HCT116 (cell line): Measurements from ENCODE around the gene SCARB1. TPM values are rescaled to one million over a fixed set of nuclear protein-coding genes. Genes with fewer than 3 reads are reported as not detected.

ENCODE experiments used
- ATAC-seq: fragments of 200-7000 bp; cut with Tn5 transposase; 2 replicates; pipeline ENCODE4 v1.9.1; 2020; ENCODE audit warnings: mild to moderate bottlenecking, moderate library complexity
- BruUV-seq: library from RNA; stranded (reverse); fragments of 400-500 nt; replicated peaks from 2 replicates; lab custom pipeline; 2021; lab: Mats Ljungman, UMichigan
- CTCF ChIA-PET: fragments of 300-600 bp; sonication (Branson Sonifier 250); formaldehyde crosslinking; loops from one replicate; lab custom pipeline; 2021; ENCODE audit warnings: antibody characterized with exemption; lab: Charles Lee
- POLR2A ChIA-PET: fragments of 300-600, 350-600 bp; sonication (Branson Sonifier 250); formaldehyde crosslinking; loops from one replicate; lab custom pipeline; 2021; ENCODE audit warnings: antibody characterized with exemption; lab: Charles Lee
- RAD21 ChIA-PET, 2 experiments: fragments of 300-600 bp; sonication (Branson Sonifier 250); formaldehyde crosslinking; loops; one replicate each; lab custom pipeline; 2023; ENCODE audit warnings: low total read pairs in 2 of 2; ENCODE audit not compliant: uncharacterized antibody in 2 of 2, unreplicated experiment in 2 of 2, low non-redundant PET in 1 of 2; lab: Charles Lee
- DNase-seq: peaks from one replicate; pipeline ENCODE4 v3.0.0-alpha.2; 2010; ENCODE audit warnings: low read depth, low spot score
- H2AFZ ChIP-seq: fragments of 200-600 bp; shearing (Covaris generic), sonication (generic); 2 replicates; pipeline ENCODE4 v1.6.1; 2017; ENCODE audit warnings: low read depth, mixed run types, mixed read lengths, antibody characterized with exemption, low read length; ENCODE audit not compliant: poor library complexity, severe bottlenecking
- H3K27ac ChIP-seq: 2 replicates; pipeline ENCODE4 v1.5.1; 2012; ENCODE audit warnings: low read depth, low read length
- H3K27me3 ChIP-seq: fragments of 200-600 bp; sonication (generic); 2 replicates; pipeline ENCODE4 v1.6.1; 2016; ENCODE audit warnings: mixed run types, low read length, mixed read lengths; ENCODE audit not compliant: insufficient read depth
- H3K36me3 ChIP-seq, 2 experiments: fragments of 200-500 bp in 1 of 2; fragments of 200-600 bp in 1 of 2; sonication (Bioruptor generic) in 1 of 2; sonication (generic) in 1 of 2; 2 replicates each; pipeline versions ENCODE4 v1.5.1 to v1.6.1; 2014 to 2016; ENCODE audit warnings: low read length in 2 of 2, inconsistent platforms in 1 of 2, mixed read lengths in 1 of 2, mixed run types in 1 of 2; ENCODE audit not compliant: insufficient read depth in 2 of 2, control insufficient read depth in 1 of 2
- H3K4me1 ChIP-seq, 2 experiments: fragments of 200-600 bp in 1 of 2; sonication (generic) in 1 of 2; 2 replicates each; pipeline versions ENCODE4 v1.5.1 to v1.6.1; 2012 to 2017; ENCODE audit warnings: low read length in 2 of 2, inconsistent platforms in 1 of 2, mild to moderate bottlenecking in 1 of 2, mixed read lengths in 1 of 2, mixed run types in 1 of 2, moderate library complexity in 1 of 2; ENCODE audit not compliant: insufficient read depth in 2 of 2, control insufficient read depth in 1 of 2
- H3K4me2 ChIP-seq: fragments of 200-600 bp; sonication (generic); 2 replicates; pipeline ENCODE4 v1.6.1; 2017; ENCODE audit warnings: mixed run types, low read length, mixed read lengths
- H3K4me3 ChIP-seq, 2 experiments: fragments of 200-600 bp in 1 of 2; sonication (generic) in 1 of 2; replicated peaks in 1 of 2; 2 replicates each; pipeline ENCODE4 v1.5.1; 2011 to 2016; ENCODE audit warnings: low read length in 2 of 2, control low read depth in 1 of 2, low read depth in 1 of 2, mild to moderate bottlenecking in 1 of 2, mixed read lengths in 1 of 2, mixed run types in 1 of 2
- H3K79me2 ChIP-seq: fragments of 200-600 bp; sonication (generic); 2 replicates; pipeline ENCODE4 v1.6.1; 2017; ENCODE audit warnings: mild to moderate bottlenecking, mixed run types, low read length, moderate library complexity, mixed read lengths; ENCODE audit not compliant: insufficient read depth
- H3K9ac ChIP-seq: fragments of 200-600 bp; sonication (generic); 2 replicates; pipeline ENCODE4 v1.6.1; 2016; ENCODE audit warnings: low read length, mixed read lengths
- H3K9me2 ChIP-seq: fragments of 200-600 bp; sonication (generic), shearing (Covaris generic); 2 replicates; pipeline ENCODE4 v1.6.1; 2017; ENCODE audit warnings: mixed run types, mild to moderate bottlenecking, moderate library complexity; ENCODE audit not compliant: insufficient read depth
- H3K9me3 ChIP-seq, 2 experiments: fragments of 200-500 bp in 1 of 2; fragments of 200-600 bp in 1 of 2; sonication (Bioruptor generic) in 1 of 2; sonication (generic) in 1 of 2; 2 replicates each; pipeline ENCODE4 v1.6.1; 2014 to 2017; ENCODE audit warnings: low read length in 2 of 2, mixed read lengths in 2 of 2, inconsistent platforms in 1 of 2, low read depth in 1 of 2, mild to moderate bottlenecking in 1 of 2, mixed run types in 1 of 2, moderate library complexity in 1 of 2; ENCODE audit not compliant: control insufficient read depth in 1 of 2, insufficient read depth in 1 of 2
- H4K20me1 ChIP-seq: fragments of 200-600 bp; sonication (generic), shearing (Covaris generic); 2 replicates; pipeline ENCODE4 v1.6.1; 2017; ENCODE audit warnings: mixed run types, mild to moderate bottlenecking, moderate library complexity; ENCODE audit not compliant: insufficient read depth
- CBX3 ChIP-seq: IDR thresholded peaks from 2 replicates; pipeline ENCODE4 v1.6.1; 2012; ENCODE audit warnings: low read depth
- CEBPB ChIP-seq: IDR thresholded peaks from 2 replicates; pipeline ENCODE4 v1.6.1; 2012; ENCODE audit warnings: low read depth
- EGR1 ChIP-seq: IDR thresholded peaks from 2 replicates; pipeline ENCODE4 v1.6.1; 2012; ENCODE audit warnings: low read depth
- ELF1 ChIP-seq: IDR thresholded peaks from 2 replicates; pipeline ENCODE4 v1.6.1; 2012; ENCODE audit warnings: low read depth, borderline replicate concordance
- EZH2 ChIP-seq: fragments of 200-600 bp; sonication (generic); IDR thresholded peaks from 2 replicates; pipeline ENCODE4 v1.6.1; 2017; ENCODE audit warnings: antibody characterized with exemption, mixed run types
- EZH2phosphoT487 ChIP-seq: fragments of 200-600 bp; IDR thresholded peaks from 2 replicates; pipeline ENCODE4 v1.6.1; 2018; ENCODE audit warnings: antibody characterized with exemption, borderline replicate concordance
- FOSL1 ChIP-seq: IDR thresholded peaks from 2 replicates; pipeline ENCODE4 v1.6.1; 2012; ENCODE audit warnings: low read depth
- JUND ChIP-seq: IDR thresholded peaks from 2 replicates; pipeline ENCODE4 v1.6.1; 2012
- POLR2A ChIP-seq: IDR thresholded peaks from 2 replicates; pipeline ENCODE4 v1.7.0; 2011; ENCODE audit warnings: borderline replicate concordance; ENCODE audit not compliant: insufficient read depth, insufficient read length; ENCODE audit errors: extremely low read depth
- POLR2AphosphoS5 ChIP-seq: IDR thresholded peaks from 2 replicates; pipeline ENCODE4 v1.6.1; 2011; ENCODE audit warnings: mild to moderate bottlenecking, low read depth, low read length, moderate library complexity
- SP1 ChIP-seq: IDR thresholded peaks from 2 replicates; pipeline ENCODE4 v1.6.1; 2012; ENCODE audit warnings: low read depth
- SRF ChIP-seq: IDR thresholded peaks from 2 replicates; pipeline ENCODE4 v1.6.1; 2012; ENCODE audit warnings: low read depth
- TCF7L2 ChIP-seq: IDR thresholded peaks from 2 replicates; pipeline ENCODE4 v1.7.0; 2011; ENCODE audit warnings: borderline replicate concordance, inconsistent platforms; ENCODE audit not compliant: insufficient read depth, insufficient read length; ENCODE audit errors: extremely low read depth
- YY1 ChIP-seq: IDR thresholded peaks from 2 replicates; pipeline ENCODE4 v1.6.1; 2011; ENCODE audit warnings: low read length, low read depth, moderate library complexity, mild to moderate bottlenecking; ENCODE audit not compliant: insufficient replicate concordance; ENCODE audit errors: extremely low read depth
- ZFX ChIP-seq: fragments of 450-650 bp; IDR thresholded peaks from 2 replicates; pipeline ENCODE4 v1.6.1; 2017
- ZNF274 ChIP-seq: fragments of 200-500 bp; sonication (Bioruptor generic); IDR thresholded peaks from 2 replicates; pipeline ENCODE4 v1.6.1; 2014; ENCODE audit warnings: mild to moderate bottlenecking, low read depth, low read length, inconsistent platforms
- intact Hi-C: fragments of 100-400 bp; cut with micrococcal nuclease; formaldehyde crosslinking; loops from 2 replicates; pipeline ENCODE4 v1.10.0; 2022
- total RNA-seq: library from RNA; stranded (reverse); gene quantifications from one replicate; pipeline ENCODE4 v1.2.1, GENCODE V29; 2021; ENCODE audit not compliant: unreplicated experiment
- TF ChIP-seq, protein P1 (sequence below), 3 experiments: fragments of 200-600 bp in 1 of 3; sonication (generic) in 1 of 3; IDR thresholded peaks in 2 of 3; conservative IDR thresholded peaks in 1 of 3; 2 replicates each; pipeline ENCODE4 v1.5.1; 2012 to 2017; ENCODE audit warnings: low read depth in 2 of 3, low read length in 2 of 3, antibody characterized with exemption in 1 of 3, borderline replicate concordance in 1 of 3, control low read depth in 1 of 3, mild to moderate bottlenecking in 1 of 3, mixed read lengths in 1 of 3, mixed run types in 1 of 3, moderate library complexity in 1 of 3; ENCODE audit not compliant: insufficient read depth in 1 of 3
- TF ChIP-seq, protein P2 (sequence below): IDR thresholded peaks from 2 replicates; pipeline ENCODE4 v1.6.1; 2012
- TF ChIP-seq, protein P3 (sequence below): IDR thresholded peaks from 2 replicates; pipeline ENCODE4 v1.6.1; 2012; ENCODE audit warnings: low read depth
- TF ChIP-seq, protein P4 (sequence below): IDR thresholded peaks from 2 replicates; pipeline ENCODE4 v1.6.1; 2012

SCARB1 gene
- total RNA-seq, 1 experiment from 2014 or later = 95.5 TPM

DNA sequence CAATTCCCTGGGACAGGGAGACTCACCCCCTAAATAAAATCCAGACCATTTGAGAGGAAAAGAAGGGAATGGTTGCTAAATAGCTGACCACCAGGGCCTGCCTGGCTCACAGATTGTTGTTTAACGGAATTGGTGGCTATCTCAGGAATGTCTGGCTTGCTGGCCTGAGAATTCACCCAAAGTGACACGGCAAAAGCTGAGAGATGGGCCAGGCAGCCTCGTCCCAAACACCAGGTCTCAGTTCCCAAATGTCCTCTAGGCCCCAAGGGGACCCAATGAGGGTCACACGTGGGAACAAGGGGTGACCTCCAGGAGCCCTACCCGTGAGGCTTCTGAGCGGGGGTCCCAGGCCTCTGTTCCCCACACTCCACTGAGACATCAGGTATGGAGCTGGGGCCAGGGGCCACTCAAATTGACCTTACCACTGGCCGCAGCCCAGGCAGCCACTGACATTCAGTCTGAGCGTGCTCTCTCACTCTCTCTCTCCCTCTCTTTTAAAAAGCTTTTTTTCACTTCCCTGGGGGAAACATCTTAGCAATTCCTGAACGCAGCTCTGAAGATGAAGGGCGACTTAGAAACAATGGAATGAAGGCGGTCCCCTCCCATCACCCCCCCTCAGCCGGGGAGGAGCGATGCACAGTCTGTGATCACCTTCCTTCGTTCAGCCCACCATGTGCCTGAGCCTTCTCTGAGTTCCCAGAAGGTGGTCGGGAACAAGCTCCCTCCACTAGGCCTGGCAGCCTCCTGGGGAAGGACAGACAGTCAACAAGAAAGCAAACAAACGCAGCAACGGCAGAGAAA, 131.2 kb downstream of the SCARB1 start:
- no peak overlapping the region for H3K27ac ChIP-seq
- POLR2A ChIA-PET = no interaction called here
- ATAC-seq = no peak

More for the DNA sequence above, 131.2 kb downstream of the SCARB1 start:
- ChIA-PET RAD21 (no interaction called here), CTCF (no interaction called here)
- no peaks in the 10 kb centered on the region for H3K9me3 ChIP-seq
- no peak overlapping the region for H3K9ac ChIP-seq
- H3K4me2 ChIP-seq = no peak overlapping the region
- intact Hi-C loops = no loop called here
- H3K27me3 ChIP-seq = no peaks in the 10 kb centered on the region
- no peak overlapping the region for H2AFZ ChIP-seq
- no peak for DNase-seq
- no peaks in the 10 kb centered on the region for H3K9me2 ChIP-seq
- no peaks in the 10 kb centered on the region for H4K20me1 ChIP-seq
- no TSS peak for BruUV-seq
- H3K4me3 ChIP-seq = no peak overlapping the region
- no peaks in the 10 kb centered on the region for H3K36me3 ChIP-seq
- H3K79me2 ChIP-seq = no peaks in the 10 kb centered on the region
- TF ChIP-seq, protein P1, sequence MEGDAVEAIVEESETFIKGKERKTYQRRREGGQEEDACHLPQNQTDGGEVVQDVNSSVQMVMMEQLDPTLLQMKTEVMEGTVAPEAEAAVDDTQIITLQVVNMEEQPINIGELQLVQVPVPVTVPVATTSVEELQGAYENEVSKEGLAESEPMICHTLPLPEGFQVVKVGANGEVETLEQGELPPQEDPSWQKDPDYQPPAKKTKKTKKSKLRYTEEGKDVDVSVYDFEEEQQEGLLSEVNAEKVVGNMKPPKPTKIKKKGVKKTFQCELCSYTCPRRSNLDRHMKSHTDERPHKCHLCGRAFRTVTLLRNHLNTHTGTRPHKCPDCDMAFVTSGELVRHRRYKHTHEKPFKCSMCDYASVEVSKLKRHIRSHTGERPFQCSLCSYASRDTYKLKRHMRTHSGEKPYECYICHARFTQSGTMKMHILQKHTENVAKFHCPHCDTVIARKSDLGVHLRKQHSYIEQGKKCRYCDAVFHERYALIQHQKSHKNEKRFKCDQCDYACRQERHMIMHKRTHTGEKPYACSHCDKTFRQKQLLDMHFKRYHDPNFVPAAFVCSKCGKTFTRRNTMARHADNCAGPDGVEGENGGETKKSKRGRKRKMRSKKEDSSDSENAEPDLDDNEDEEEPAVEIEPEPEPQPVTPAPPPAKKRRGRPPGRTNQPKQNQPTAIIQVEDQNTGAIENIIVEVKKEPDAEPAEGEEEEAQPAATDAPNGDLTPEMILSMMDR (IDR thresholded peaks at IDR 0.05 in 2 of 3, conservative IDR thresholded peaks at IDR 0.05 in 1 of 3; ENCODE audit: borderline replicate concordance in 1 of 3, insufficient read depth in 1 of 3, low read depth in 2 of 3, low read length in 2 of 3) = no peak
- TF ChIP-seq CEBPB (no peak), YY1 (no peak), ZFX (no peak), SRF (no peak), FOSL1 (no peak), POLR2A (no peak), POLR2AphosphoS5 (no peak), JUND (no peak), EZH2 (no peak), SP1 (no peak), TCF7L2 (no peak), EZH2phosphoT487 (no peak), ELF1 (no peak), CBX3 (no peak), ZNF274 (no peak), EGR1 (no peak)
- TF ChIP-seq, protein P2, sequence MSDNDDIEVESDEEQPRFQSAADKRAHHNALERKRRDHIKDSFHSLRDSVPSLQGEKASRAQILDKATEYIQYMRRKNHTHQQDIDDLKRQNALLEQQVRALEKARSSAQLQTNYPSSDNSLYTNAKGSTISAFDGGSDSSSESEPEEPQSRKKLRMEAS = no peak
- TF ChIP-seq, protein P3, sequence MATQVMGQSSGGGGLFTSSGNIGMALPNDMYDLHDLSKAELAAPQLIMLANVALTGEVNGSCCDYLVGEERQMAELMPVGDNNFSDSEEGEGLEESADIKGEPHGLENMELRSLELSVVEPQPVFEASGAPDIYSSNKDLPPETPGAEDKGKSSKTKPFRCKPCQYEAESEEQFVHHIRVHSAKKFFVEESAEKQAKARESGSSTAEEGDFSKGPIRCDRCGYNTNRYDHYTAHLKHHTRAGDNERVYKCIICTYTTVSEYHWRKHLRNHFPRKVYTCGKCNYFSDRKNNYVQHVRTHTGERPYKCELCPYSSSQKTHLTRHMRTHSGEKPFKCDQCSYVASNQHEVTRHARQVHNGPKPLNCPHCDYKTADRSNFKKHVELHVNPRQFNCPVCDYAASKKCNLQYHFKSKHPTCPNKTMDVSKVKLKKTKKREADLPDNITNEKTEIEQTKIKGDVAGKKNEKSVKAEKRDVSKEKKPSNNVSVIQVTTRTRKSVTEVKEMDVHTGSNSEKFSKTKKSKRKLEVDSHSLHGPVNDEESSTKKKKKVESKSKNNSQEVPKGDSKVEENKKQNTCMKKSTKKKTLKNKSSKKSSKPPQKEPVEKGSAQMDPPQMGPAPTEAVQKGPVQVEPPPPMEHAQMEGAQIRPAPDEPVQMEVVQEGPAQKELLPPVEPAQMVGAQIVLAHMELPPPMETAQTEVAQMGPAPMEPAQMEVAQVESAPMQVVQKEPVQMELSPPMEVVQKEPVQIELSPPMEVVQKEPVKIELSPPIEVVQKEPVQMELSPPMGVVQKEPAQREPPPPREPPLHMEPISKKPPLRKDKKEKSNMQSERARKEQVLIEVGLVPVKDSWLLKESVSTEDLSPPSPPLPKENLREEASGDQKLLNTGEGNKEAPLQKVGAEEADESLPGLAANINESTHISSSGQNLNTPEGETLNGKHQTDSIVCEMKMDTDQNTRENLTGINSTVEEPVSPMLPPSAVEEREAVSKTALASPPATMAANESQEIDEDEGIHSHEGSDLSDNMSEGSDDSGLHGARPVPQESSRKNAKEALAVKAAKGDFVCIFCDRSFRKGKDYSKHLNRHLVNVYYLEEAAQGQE = no peak
- TF ChIP-seq, protein P4, sequence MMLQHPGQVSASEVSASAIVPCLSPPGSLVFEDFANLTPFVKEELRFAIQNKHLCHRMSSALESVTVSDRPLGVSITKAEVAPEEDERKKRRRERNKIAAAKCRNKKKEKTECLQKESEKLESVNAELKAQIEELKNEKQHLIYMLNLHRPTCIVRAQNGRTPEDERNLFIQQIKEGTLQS = no peak
- peaks cover 35 to 46% of the 10 kb centered on the region in 2 experiments for H3K4me1 ChIP-seq
